NOMO-1 treated with dmso at 0.1 percent for 144 hours (cell line): Measurements from ENCODE around the gene NDST4.
A peak's percentile ranks its signal among the peaks of the same experiment; 100 is the strongest.

Source experiments
- DNase-seq: peaks from one replicate; lab custom pipeline; 2025; ENCODE audit not compliant: unreplicated experiment; lab: John Stamatoyannopoulos, UW

NDST4 gene

GRCh38 chr4:114921191-114921590 lies 192.2 kb downstream of the NDST4 start:
- DNase-seq, result no peak

DNA sequence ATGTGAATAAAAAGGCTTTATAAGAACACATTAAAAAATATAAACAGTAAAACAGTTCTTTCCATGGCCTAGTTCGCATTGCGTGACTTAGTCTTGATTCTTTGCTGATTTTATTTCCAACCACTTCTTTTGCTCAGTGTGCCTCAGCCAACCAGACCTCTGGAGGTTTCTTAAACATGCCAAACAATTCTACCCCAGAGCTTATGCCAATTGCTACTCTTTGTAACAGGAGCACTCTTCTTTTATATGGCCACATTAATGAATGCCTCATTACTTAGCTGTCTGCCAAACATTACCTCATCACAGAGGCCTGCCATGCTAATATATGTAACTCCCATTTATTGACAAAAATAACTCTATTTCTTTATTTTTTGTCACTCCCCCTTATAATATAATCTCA lies 202.3 kb downstream of the NDST4 start:
- no peak for DNase-seq

- no peak for DNase-seq
Observed at GRCh38 chr4:114907568-114907967, 205.9 kb downstream of the NDST4 start.

DNA sequence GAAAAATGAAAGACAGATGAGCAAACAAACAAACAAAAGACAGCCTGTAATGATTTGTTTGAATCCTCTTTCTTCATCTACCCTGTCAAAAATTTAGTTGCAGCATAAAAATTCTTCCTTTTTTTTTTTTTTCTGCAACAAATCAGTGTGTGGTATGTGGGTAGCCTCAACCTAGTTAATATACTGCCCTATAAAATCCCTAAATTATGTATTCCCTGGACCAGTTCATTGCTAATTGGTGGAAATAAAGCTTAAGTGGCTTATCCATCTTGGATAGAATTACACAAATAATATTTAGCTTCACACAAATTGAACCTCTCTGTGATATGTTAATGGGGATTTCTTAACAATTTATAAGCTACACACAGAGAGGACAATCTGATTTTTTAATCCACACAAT lies 208.4 kb downstream of the NDST4 start:
- DNase-seq, result no peak

DNA sequence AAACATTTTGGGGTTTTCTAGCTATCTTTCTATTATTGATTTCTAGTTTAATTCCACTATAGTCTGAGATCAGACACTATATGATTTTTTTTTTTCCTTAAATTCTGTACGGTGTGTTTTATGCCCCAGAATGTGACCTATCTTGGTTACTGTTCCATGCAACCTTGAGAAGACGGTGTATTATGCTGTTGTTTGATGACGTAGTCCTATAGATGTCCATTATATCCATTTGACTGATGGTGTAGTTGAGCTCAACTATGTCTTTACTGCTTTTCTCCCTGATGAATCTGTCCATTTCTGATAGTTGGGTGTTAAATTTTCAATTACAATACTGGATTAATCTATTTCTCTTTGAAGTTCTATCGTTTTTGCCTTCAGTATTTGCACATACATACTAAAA lies 212.5 kb downstream of the NDST4 start:
- DNase-seq, result no peak

DNA sequence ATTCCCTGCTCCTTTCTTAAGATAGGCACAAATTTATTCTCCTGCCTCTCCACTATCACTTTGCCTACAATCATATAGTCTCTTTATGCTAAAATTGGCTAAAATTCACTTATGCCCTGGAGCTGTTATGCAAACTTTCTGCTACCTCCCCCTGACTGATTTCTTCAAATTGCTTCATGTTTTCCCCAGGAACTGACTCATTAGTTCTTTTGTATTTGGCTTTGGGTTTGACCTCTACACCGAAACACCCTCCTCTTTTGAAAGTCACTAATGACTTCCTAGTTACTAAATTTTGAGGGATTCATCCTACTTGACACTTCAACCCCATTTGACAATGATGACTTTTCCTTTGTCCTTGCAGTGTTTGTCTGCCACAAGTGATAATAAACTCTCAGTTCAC lies 222.6 kb downstream of the NDST4 start:
- DNase-seq, result peak; percentile 71

DNA sequence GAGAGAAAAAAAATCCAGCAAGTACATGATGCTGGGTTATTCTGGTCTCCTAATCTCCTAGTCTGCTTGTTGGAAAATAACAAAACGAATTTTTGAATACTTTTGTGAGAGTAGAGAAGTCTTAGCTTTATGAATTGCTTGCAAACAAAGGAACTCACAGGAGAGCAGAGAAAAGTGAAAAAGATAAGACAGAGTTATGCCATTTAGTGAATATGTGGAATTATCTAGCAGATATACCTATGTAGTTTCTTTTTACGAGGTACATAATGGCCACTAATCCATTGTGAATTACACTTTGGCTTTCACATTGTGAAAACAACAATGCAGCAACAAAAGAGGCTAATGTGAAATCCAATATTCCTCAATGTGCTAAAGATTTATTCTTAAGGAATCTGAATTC lies 226.7 kb downstream of the NDST4 start:
- DNase-seq, result no peak

GRCh38 chr4:114883641-114884040 lies 229.8 kb downstream of the NDST4 start:
- DNase-seq, result no peak

GRCh38 chr4:114879916-114880669 lies 233.3 kb downstream of the NDST4 start:
- no peak for DNase-seq

DNA sequence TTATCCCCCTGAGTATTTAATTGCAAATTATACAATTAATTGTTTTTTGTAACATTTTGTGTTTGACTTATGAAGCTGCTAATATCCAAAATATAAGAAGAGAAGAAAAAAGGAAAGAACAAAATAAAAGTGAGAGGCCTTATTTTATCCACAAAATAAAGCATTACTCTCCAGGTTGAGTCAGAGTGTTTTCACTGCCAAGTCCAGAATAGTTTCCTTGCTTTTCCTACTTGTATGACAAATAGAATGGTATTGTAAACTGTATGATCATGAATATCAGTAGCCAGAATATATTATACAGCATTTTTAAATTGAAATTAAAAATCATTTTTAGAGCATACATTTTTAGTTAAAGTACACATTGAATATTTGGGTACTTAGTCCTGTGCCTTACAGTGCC lies 237.8 kb downstream of the NDST4 start:
- no peak for DNase-seq

DNA sequence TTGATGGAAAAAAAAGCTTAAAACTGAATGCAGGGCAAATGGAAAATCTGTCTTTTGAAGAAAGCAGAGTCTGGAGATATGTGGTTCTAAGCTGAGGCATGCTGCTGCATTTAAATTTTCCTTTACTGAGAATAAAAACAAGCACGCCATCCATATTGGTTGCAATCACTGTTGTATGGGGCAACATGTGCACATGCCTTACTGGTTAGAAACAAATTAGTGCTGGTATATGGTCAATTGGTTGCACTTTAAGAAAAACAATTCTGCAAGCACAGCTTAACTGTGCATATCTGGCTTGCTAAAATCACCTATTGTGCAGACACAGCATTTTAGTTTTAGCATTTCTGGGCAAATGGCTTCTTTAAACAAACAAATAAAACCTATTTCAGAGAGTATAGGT lies 239.1 kb downstream of the NDST4 start:
- no peak for DNase-seq

- DNase-seq, result no peak
Observed at GRCh38 chr4:114870987-114871386, 242.4 kb downstream of the NDST4 start.

GRCh38 chr4:114866901-114867670 lies 246.3 kb downstream of the NDST4 start:
- peak; percentile 4 for DNase-seq

- no peak for DNase-seq
Observed at GRCh38 chr4:114864060-114864459, 249.4 kb downstream of the NDST4 start.

DNA sequence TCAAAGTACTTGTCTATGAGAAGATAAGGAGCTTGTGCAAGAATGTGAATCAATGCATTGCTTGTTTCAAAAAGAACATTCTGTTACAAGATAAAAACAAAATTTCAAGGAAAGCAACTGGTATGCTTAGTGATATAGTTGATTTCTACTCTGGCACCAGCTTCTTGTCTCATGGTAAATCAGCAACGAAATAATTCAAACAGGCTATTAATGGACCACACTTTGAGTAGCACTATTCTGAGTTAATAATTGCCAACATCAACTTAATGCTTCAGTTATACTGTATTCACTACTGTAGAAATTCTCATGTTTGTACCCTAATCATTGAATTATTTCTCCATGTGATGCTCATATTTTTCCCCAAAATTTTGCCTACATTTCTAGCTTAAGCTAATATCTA lies 252.6 kb downstream of the NDST4 start:
- no peak for DNase-seq

GRCh38 chr4:114857831-114858230 lies 255.6 kb downstream of the NDST4 start:
- no peak for DNase-seq

GRCh38 chr4:114839986-114840385 lies 273.4 kb downstream of the NDST4 start:
- no peak for DNase-seq

GRCh38 chr4:114830628-114831027 lies 282.8 kb downstream of the NDST4 start:
- no peak for DNase-seq

GRCh38 chr4:114827651-114828050 lies 285.8 kb downstream of the NDST4 start:
- DNase-seq, result peak; percentile 36

- DNase-seq, result no peak
Observed at GRCh38 chr4:114815760-114816159, 297.7 kb downstream of the NDST4 start.

DNA sequence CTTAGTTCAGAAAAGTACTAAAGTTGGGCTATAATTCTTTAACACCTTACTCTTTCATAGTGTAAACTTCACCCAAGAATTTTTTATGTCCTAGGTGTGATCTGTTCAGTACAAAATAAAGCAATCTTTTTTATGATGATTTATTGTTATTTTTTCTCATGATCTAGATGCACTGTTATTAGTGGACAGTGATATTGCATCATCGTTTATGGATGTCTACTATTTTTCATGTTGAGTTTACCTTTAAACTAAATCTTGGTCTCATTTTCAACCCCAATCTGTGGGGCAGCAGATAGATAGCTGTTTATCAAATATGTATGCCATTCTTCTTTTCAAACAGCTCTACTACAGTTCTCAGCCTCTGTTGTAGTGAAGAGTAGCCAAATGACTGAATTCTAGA lies 299.5 kb downstream of the NDST4 start:
- no peak for DNase-seq

DNA sequence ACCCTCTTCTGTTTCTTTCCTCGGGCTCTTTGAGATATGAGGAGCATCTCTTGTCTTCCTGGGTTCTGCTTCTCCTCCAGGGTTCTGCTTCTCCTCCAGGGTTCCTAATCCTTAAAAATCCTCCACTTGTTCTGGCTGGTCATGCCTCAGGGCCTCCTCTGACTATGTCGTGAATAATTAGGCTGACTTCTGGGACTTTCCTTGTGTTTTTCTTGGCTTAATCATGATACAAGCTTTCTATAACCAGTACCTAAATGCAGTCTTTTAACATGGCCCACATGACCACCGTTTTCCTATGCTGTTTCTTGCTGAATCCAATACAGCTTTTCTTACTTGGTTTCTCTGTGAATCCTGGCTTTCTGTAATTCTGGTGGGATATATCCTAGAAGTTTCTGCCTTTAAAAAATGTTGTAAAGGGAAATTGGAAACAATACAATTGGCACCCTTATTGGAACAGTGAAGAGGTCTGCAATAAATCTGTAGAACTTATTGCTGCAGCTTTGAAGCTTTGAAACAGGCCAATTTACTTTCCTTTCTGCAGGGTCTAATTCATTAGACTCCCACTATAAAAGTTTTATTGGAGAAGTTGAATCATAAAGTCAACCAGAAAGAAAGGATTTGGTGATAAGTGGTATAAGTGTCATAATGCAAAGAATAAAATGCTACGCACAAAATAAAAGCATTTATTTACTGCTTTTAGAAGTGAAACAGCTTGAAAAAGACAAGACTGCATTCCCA lies 301.7 kb downstream of the NDST4 start:
- no peak for DNase-seq
